Left lung (tissue), 10 donors: ENCODE results near the gene IDH3G. TPM values are rescaled to one million over a fixed set of nuclear protein-coding genes. Genes with fewer than 3 reads are reported as not detected.

Experiments used
- ATAC-seq: fragments of 200-7000 bp; cut with Tn5 transposase; one replicate; pipeline ENCODE4 v1.9.1; 2020; ENCODE audit warnings: moderate library complexity
- DNase-seq, 4 donors: peaks; one replicate each; pipeline ENCODE4 v3.0.0-alpha.2; 2013 to 2020
- H3K27ac ChIP-seq, 2 donors: fragments of 200-600 bp; sonication (generic) in 1 of 2; one replicate each; pipeline versions ENCODE4 v1.5.0 to v1.8.0; 2020 to 2021
- H3K27me3 ChIP-seq, 2 donors: fragments of 200-600 bp; sonication (generic) in 1 of 2; one replicate each; pipeline versions ENCODE4 v1.5.0 to v1.8.0; 2020 to 2021
- H3K36me3 ChIP-seq, 2 donors: fragments of 200-600 bp; sonication (generic) in 1 of 2; one replicate each; pipeline versions ENCODE4 v1.5.0 to v1.8.0; 2020 to 2021
- H3K4me1 ChIP-seq, 2 donors: fragments of 200-600 bp; one replicate each; pipeline ENCODE4 v1.8.0; 2021
- H3K4me3 ChIP-seq, 2 donors: fragments of 200-600 bp; sonication (generic) in 1 of 2; one replicate each; pipeline versions ENCODE4 v1.5.0 to v1.8.0; 2020 to 2021; ENCODE audit warnings: mild to moderate bottlenecking in 1 of 2
- H3K9me3 ChIP-seq, 2 donors: fragments of 200-600 bp; sonication (generic) in 1 of 2; one replicate each; pipeline versions ENCODE4 v1.5.0 to v1.8.0; 2020 to 2021
- intact Hi-C, 2 donors: fragments of 100-400 bp; cut with DNase I; formaldehyde crosslinking; loops; one replicate each; pipeline versions ENCODE4 v1.11.2 to v1.14.2; 2022
- polyA plus RNA-seq, 6 donors: library from polyadenylated mRNA; unstranded; fragments of 120-200 nt; gene quantifications; one replicate each; pipeline ENCODE4 v1.2.1, GENCODE V29; 2013; ENCODE audit not compliant: insufficient read length in 6 of 6
- total RNA-seq, 2 donors: library from RNA; stranded (reverse); fragmentation: NEBNext Ultra II Directional; extraction: Animal tissue kit (Norgen Biotek cat#: 25700); gene quantifications; one replicate each; pipeline ENCODE4 v1.2.1, GENCODE V29; 2021
- TF ChIP-seq, protein P1 (sequence below), 2 donors: fragments of 200-600 bp; sonication (generic) in 1 of 2; IDR thresholded peaks; one replicate each; pipeline versions ENCODE4 v1.5.0 to v1.8.0; 2021; ENCODE audit warnings: antibody characterized with exemption in 2 of 2
- donor health status: DM: no; HTN: yes; CAD: no.
- donor health status: DM: no; HTN: no; CAD: no.

The IDH3G gene
- total and polyA plus RNA-seq, 8 donors: 42.4 to 72.3 (median 55.0) TPM

DNA sequence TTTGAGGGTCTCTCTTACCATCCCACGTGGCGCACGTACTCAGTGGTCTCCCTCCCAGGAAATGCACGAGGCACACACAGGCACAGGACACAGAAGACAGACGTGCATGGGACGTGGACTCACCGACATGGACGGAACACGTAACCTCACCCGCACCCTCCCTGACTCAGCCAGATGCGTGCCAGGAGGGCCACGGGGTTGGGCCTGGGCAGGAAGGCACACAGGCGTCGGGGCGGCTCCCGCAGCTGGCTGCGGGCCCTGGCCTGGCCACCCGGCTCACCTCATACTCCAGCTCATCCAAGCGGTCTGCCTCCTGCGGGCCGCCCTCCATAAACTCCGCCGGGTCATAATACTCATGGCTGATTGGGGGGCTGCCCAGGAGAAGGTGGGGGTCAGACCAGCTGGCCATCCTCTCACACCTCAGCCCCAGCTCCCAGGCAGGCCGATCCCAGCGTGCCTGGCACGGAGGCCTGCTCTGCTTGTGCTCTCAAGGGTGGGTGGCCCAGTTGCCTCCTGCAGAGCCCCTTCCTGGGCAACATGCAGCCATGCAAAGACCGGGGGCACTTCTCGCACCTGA lies 12.9 kb upstream of the IDH3G start:
- Histone ChIP-seq H3K9me3 (no peaks in the 10 kb centered on the region), H3K4me1 (no peaks in the 10 kb centered on the region), H3K27ac (no peak overlapping the region), H3K27me3 (no peaks in the 10 kb centered on the region), H3K36me3 (no peaks in the 10 kb centered on the region), H3K4me3 (no peak overlapping the region)
- DNase-seq (no peak), ATAC-seq (no peak)
- TF ChIP-seq, protein P1, sequence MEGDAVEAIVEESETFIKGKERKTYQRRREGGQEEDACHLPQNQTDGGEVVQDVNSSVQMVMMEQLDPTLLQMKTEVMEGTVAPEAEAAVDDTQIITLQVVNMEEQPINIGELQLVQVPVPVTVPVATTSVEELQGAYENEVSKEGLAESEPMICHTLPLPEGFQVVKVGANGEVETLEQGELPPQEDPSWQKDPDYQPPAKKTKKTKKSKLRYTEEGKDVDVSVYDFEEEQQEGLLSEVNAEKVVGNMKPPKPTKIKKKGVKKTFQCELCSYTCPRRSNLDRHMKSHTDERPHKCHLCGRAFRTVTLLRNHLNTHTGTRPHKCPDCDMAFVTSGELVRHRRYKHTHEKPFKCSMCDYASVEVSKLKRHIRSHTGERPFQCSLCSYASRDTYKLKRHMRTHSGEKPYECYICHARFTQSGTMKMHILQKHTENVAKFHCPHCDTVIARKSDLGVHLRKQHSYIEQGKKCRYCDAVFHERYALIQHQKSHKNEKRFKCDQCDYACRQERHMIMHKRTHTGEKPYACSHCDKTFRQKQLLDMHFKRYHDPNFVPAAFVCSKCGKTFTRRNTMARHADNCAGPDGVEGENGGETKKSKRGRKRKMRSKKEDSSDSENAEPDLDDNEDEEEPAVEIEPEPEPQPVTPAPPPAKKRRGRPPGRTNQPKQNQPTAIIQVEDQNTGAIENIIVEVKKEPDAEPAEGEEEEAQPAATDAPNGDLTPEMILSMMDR (IDR thresholded peaks at IDR 0.05): no peak
- intact Hi-C loops: no loop called here

DNA sequence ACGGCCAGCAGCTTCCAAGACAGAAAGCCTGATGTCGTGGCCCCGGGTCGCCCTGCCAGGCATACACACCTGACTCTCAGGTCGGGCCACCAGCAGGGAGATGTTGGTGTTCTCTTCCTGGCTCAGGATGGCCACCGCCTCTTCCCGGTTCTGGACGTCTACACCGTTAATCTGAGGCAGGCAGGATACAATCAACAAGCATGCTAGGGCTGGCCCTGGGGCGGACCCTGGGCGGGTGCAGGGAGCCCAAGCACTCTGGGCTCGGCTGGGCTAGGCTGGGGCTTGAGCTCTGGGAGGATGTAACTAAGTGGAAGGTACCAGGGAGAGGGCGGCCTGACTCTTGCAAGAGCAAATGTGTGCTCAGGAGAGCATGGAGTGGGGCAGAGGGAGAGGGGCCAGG lies 11.3 kb upstream of the IDH3G start:
- TF ChIP-seq, protein P1 (IDR thresholded peaks at IDR 0.05): no peak
- Histone ChIP-seq H3K4me3 (no peak overlapping the region), H3K4me1 (no peaks in the 10 kb centered on the region), H3K27me3 (no peaks in the 10 kb centered on the region), H3K36me3 (no peaks in the 10 kb centered on the region), H3K27ac (no peak overlapping the region), H3K9me3 (no peaks in the 10 kb centered on the region)
- no peak for ATAC-seq
- intact Hi-C loops: no loop called here
- DNase-seq: no peak

GRCh38 chrX:153804621-153805020 lies 10.4 kb upstream of the IDH3G start:
- Histone ChIP-seq H3K27me3 (no peaks in the 10 kb centered on the region), H3K36me3 (no peaks in the 10 kb centered on the region), H3K4me3 (no peak overlapping the region), H3K4me1 (no peaks in the 10 kb centered on the region), H3K9me3 (no peaks in the 10 kb centered on the region), H3K27ac (no peak overlapping the region)
- DNase-seq: no peak
- no peak for ATAC-seq
- intact Hi-C loops: no loop called here
- TF ChIP-seq, protein P1 (IDR thresholded peaks at IDR 0.05): no peak

- no peaks in the 10 kb centered on the region for H3K9me3 ChIP-seq
- H3K27ac ChIP-seq: no peak overlapping the region
- H3K27me3 ChIP-seq: no peaks in the 10 kb centered on the region
- H3K4me3 ChIP-seq: no peak overlapping the region
- no peaks in the 10 kb centered on the region for H3K4me1 ChIP-seq
- TF ChIP-seq, protein P1 (IDR thresholded peaks at IDR 0.05): no peak
- peaks cover 0 to 4% of the 10 kb centered on the region in 2 donors for H3K36me3 ChIP-seq
- intact Hi-C loops: no loop called here
- DNase-seq (no peak), ATAC-seq (no peak)
Measured at GRCh38 chrX:153804100-153804595, 10.0 kb upstream of the IDH3G start.

- Histone ChIP-seq H3K36me3 (peaks cover 0 to 11% of the 10 kb centered on the region in 2 donors), H3K27me3 (no peaks in the 10 kb centered on the region), H3K4me1 (no peaks in the 10 kb centered on the region), H3K27ac (no peak overlapping the region), H3K9me3 (no peaks in the 10 kb centered on the region), H3K4me3 (no peak overlapping the region)
- no peak for ATAC-seq
- TF ChIP-seq, protein P1 (IDR thresholded peaks at IDR 0.05): no peak
- no peak for DNase-seq
- intact Hi-C loops: no loop called here
Measured at GRCh38 chrX:153803211-153804099, 9.3 kb upstream of the IDH3G start.
